ENCODE results near the gene CCNI2. TPM values are rescaled to one million over a fixed set of nuclear protein-coding genes. Genes with fewer than 3 reads are reported as not detected.

The CCNI2 gene
- polyA plus RNA-seq, 1 donor (not counting 4 experiments of a cell fraction or from before 2014, with no cell fraction given) = not detected

GRCh38 chr5:132729896-132730295, 17.3 kb upstream of the CCNI2 start:
- H3K9me3 ChIP-seq (ENCODE audit: control insufficient read depth, low read depth, low read length) = no peaks in the 10 kb centered on the region
- no peaks in the 10 kb centered on the region for H3K9me1 ChIP-seq (ENCODE audit: control insufficient read depth, extremely low read depth, insufficient read depth, low read length)
- dilution Hi-C loops (cut with MboI; ENCODE audit: extremely low pct_ligation_motif_present, low sequenced_read_pairs) = no loop called here
- peaks cover 1% of the 10 kb centered on the region for H3K79me2 ChIP-seq (ENCODE audit: control insufficient read depth, insufficient read depth, low read length)
- no peak overlapping the region for H3K9ac ChIP-seq (ENCODE audit: control insufficient read depth, extremely low read depth, insufficient read depth, low read length)
- H4K20me1 ChIP-seq (ENCODE audit: control insufficient read depth, extremely low read depth, insufficient read depth, low read length) = no peaks in the 10 kb centered on the region
- FAIRE-seq (no peak), DNase-seq (ENCODE audit: low read depth, low spot score) (no peak)
- H3K4me2 ChIP-seq (ENCODE audit: control insufficient read depth, extremely low read depth, insufficient read depth, low read depth, low read length) = no peak overlapping the region
- no peaks in the 10 kb centered on the region for H3K4me1 ChIP-seq (ENCODE audit: control insufficient read depth, extremely low read depth, insufficient read depth, low read length)
- no peaks in the 10 kb centered on the region for H3K27me3 ChIP-seq (ENCODE audit: control insufficient read depth, extremely low read depth, insufficient read depth, low read length)
- TF ChIP-seq CTCF (optimal IDR thresholded peaks at IDR 0.05 in 1 of 3, IDR thresholded peaks at IDR 0.05 in 1 of 3, conservative IDR thresholded peaks at IDR 0.05 in 1 of 3; ENCODE audit: extremely low read depth in 1 of 3, insufficient read depth in 2 of 3, low read length in 3 of 3) (no peak), EZH2 (IDR thresholded peaks at IDR 0.05; ENCODE audit: low read length) (no peak)
- H2AFZ ChIP-seq (ENCODE audit: control insufficient read depth, low read length) = no peak overlapping the region
- H3K36me3 ChIP-seq (ENCODE audit: control insufficient read depth in 2 of 2, extremely low read depth in 1 of 2, insufficient read depth in 2 of 2, low read length in 2 of 2) = peaks cover 0 to 5% of the 10 kb centered on the region in 2 experiments
- no peak overlapping the region for H3K4me3 ChIP-seq (ENCODE audit: control insufficient read depth in 2 of 3, extremely low read depth in 1 of 3, insufficient read depth in 2 of 3, low read depth in 1 of 3, low read length in 3 of 3)
- no peak overlapping the region for H3K27ac ChIP-seq (ENCODE audit: control insufficient read depth, insufficient read depth, low read length)

- H2AFZ ChIP-seq (ENCODE audit: control insufficient read depth, low read length) = no peak overlapping the region
- dilution Hi-C loops (cut with MboI; ENCODE audit: extremely low pct_ligation_motif_present, low sequenced_read_pairs) = no loop called here
- H3K9me3 ChIP-seq (ENCODE audit: control insufficient read depth, low read depth, low read length) = no peaks in the 10 kb centered on the region
- H3K9ac ChIP-seq (ENCODE audit: control insufficient read depth, extremely low read depth, insufficient read depth, low read length) = no peak overlapping the region
- H4K20me1 ChIP-seq (ENCODE audit: control insufficient read depth, extremely low read depth, insufficient read depth, low read length) = no peaks in the 10 kb centered on the region
- H3K4me3 ChIP-seq (ENCODE audit: control insufficient read depth in 2 of 3, extremely low read depth in 1 of 3, insufficient read depth in 2 of 3, low read depth in 1 of 3, low read length in 3 of 3) = no peak overlapping the region
- H3K9me1 ChIP-seq (ENCODE audit: control insufficient read depth, extremely low read depth, insufficient read depth, low read length) = no peaks in the 10 kb centered on the region
- H3K27me3 ChIP-seq (ENCODE audit: control insufficient read depth, extremely low read depth, insufficient read depth, low read length) = no peaks in the 10 kb centered on the region
- DNase-seq (ENCODE audit: low read depth, low spot score) (no peak), FAIRE-seq (no peak)
- peaks cover 16% of the 10 kb centered on the region for H3K79me2 ChIP-seq (ENCODE audit: control insufficient read depth, insufficient read depth, low read length)
- no peak for TF ChIP-seq CTCF (optimal IDR thresholded peaks at IDR 0.05 in 1 of 3, IDR thresholded peaks at IDR 0.05 in 1 of 3, conservative IDR thresholded peaks at IDR 0.05 in 1 of 3; ENCODE audit: extremely low read depth in 1 of 3, insufficient read depth in 2 of 3, low read length in 3 of 3)
- H3K27ac ChIP-seq (ENCODE audit: control insufficient read depth, insufficient read depth, low read length) = no peak overlapping the region
- H3K4me1 ChIP-seq (ENCODE audit: control insufficient read depth, extremely low read depth, insufficient read depth, low read length) = peaks cover 13% of the 10 kb centered on the region
- peaks cover 0 to 5% of the 10 kb centered on the region in 2 experiments for H3K36me3 ChIP-seq (ENCODE audit: control insufficient read depth in 2 of 2, extremely low read depth in 1 of 2, insufficient read depth in 2 of 2, low read length in 2 of 2)
- H3K4me2 ChIP-seq (ENCODE audit: control insufficient read depth, extremely low read depth, insufficient read depth, low read depth, low read length) = no peak overlapping the region
Measured at GRCh38 chr5:132733499-132734148, 13.6 kb upstream of the CCNI2 start.

All from keratinocyte (primary cell).